GM19043 (cell line): Measurements from ENCODE around the gene WNT6.

Experiments
- ATAC-seq: cut with Tn5 transposase; IDR thresholded peaks from one replicate; pipeline ENCODE4 v1.9.1; 2021; ENCODE audit warnings: low read depth; ENCODE audit not compliant: unreplicated experiment

WNT6 gene

DNA sequence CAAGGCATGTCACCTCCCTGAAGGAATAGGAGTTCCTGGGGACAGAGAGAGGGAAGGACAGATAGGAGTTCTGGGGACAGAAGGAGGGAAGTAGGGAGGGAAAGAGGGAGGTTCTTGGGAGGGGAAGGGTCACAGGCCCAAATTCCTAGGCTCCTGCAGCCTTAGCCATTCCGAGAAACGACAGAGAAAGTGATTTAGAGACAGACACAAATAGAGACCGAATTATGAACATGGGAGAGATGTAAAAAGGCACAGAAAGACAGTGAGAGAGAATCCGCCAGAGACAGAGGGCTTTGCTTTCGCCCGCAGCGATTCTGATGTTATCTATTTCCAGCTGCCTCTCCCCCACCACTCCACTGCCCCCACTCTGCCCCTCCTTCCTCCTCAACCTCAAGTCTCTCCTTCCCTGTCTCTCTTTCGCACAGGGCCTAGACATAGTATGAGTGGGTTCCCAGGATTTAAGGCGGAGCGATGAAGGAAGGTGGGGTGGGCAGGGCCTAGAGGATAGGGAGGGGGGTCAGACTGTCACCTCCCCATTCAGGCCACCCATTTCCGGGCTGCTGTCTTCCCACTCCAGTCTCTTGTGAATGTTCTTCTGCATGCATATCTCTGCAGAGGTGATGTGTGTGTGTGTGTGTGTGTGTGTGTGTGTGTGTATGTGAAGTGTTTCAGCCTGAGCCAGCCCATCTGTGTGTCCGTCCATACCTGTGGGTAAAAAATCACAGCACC is 3.3 kb upstream of the WNT6 start:
- ATAC-seq: no peak

DNA sequence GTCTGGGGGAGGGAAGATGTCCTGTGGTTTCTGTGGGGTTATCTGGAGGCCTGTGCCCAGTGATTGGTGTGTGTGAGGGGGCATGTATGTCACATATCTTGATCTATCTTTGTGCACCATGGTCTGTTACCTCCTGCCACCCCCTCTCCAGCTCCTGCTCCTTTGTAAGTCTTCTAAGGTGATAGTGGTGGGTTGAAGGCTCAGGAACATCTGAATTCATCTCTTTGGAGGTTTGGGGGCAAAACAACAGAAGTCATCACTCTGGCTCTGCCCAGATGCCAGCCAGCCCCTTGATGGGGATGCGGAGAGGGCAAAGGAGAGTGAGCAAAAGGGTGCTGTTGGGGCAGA is 2.7 kb upstream of the WNT6 start:
- ATAC-seq: no peak

DNA sequence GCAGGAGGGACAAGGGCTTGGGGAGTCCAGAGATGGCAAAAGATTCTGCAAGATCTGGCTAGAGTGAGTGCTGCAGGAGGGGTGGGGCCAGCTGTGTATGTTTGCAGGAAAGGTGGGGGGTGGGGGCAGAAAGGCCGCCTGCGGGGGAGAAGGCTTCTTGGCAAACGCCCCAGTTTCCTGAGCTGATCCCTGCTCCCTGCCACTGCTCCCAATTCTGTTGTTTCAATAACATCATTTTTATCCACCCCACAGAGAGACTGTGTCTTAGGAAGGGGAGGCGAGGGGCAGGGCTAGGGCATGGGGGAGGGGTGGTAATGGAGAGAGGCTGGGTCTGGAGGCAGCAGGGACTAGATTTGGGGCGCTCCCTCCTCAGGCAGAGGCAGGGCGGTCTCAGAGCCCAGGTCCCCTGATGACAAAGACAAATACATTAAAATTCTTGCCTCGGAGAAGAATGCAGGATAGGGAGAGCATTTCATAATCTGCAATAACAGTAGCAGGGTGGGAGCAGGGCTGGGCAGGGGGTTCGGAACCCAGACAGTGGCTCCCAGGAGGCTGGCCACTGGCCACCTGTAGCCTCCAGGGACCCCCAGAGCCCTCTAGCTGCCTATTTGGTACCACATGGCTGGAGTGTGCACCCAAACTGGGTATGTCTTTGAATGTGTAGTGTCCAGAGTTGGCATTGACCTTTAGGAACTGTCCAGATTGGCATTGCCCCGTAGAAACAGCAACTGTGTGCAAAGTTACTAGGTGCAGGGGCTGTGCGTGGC is 2.1 kb upstream of the WNT6 start:
- no peak for ATAC-seq

DNA sequence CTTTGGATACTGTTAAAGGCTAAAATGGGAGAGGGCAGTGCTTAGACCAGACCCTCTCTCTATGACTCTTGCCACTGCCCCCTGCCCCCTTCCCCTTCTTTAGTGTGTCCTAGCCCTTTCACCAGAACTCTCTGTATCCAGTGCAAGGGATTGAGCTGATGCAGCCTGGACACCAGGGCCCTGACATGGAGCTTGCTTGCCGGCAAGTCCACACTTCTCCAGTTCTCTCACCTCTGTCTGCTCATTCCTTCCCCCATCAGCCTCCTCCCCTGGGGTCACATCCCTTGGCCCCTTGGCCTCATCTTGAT is 1.5 kb upstream of the WNT6 start:
- ATAC-seq: no peak

DNA sequence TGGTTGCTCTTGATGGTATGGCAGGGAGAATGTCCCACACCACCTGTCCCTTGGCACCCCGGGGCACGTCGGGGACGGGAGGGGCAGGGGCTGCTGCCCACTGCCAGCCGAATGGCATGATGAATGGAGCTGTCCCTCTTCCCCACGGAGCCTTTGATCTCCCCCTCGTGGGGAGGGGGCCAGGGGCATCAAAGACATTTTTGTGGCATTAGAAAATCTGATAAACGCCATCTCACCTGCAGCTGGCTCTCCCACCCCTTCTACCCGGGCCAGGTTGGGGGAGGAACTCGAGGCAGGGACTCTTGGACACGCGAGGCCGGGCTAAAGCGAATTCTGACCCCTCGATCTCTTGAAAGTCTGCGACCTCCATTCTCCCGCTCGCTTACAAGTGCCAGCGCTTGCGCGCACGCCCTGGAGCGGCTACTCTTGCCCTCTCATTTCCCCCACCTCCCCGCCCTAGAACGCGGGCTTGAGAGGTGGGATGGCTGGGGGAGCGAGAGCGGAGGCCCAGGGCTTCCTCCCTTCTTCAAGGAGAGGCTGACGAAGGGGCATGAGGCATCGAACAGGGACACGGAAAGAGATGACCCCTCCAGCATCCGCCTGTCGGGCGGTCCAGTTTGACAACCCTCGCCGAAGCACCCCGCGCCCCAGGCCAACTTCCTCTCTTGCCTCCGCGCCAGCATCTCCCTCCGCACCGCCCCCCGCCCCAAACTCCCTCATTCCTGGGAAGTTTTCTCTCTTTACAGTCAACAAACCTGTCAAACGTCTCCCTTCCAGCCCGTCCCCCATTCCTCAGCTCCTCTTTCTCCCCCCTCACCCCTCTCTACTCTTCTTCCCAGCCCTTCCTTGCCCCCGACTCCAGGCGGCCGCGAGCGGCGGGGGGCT is 692 bp upstream of the WNT6 start:
- ATAC-seq: no peak

DNA sequence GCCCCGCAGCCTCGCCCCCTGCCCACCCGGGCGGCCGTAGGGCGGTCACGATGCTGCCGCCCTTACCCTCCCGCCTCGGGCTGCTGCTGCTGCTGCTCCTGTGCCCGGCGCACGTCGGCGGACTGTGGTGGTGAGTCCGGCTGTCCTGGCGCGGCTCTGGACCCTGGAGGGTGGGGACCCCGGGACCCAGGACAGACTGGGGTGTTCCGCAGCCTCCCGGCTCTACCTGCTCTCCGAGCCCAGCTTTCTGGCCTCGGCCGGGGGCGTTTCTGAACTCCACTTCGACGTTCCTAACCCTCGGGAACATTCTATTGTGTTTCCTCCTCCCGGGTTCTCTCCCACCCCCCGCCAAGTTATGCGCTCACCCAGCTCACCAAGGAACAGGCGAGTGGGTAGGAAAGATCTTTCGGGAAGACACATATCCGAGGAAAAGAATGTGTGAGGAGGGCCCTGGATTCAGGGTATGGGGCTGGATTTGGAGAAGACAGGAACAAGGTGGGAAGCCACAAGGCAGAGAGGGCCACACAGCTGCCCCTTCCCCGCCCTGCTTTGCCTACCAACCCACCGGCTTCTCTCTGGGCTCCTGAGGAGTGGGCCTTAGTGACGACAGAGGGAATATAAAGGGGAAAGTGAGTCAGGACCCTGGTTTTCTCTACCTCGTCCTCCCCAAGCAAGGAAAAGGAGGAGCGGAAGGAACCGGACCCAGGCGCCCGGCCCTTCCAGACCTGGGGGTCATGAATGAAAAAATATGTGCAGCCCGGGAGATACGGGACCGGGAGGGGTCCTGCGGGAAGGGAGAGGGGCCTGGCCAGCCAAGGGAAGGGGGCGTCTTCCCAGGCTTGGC is 605 bp downstream of the WNT6 start:
- no peak for ATAC-seq

DNA sequence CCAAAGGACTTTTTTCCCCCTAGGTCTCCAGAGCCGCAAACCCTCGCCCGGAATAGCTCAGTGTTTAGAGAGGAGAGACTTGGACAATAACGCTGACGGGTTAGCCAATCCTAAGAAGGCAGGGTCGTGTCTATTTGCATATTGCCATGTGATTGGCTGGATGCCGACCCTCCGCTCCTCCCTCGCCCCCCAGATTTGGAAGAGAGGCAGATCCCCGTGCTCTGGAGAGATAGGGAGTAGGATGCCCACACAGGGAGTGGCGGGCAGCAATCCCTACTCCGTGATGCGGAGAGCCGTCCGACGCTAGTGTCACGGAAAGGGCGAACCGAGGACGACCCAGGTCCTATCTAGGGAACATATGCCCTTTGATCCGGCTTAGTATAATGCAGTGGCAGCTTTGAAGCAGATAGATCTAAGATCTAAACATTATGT is 1.4 kb downstream of the WNT6 start:
- no peak for ATAC-seq

DNA sequence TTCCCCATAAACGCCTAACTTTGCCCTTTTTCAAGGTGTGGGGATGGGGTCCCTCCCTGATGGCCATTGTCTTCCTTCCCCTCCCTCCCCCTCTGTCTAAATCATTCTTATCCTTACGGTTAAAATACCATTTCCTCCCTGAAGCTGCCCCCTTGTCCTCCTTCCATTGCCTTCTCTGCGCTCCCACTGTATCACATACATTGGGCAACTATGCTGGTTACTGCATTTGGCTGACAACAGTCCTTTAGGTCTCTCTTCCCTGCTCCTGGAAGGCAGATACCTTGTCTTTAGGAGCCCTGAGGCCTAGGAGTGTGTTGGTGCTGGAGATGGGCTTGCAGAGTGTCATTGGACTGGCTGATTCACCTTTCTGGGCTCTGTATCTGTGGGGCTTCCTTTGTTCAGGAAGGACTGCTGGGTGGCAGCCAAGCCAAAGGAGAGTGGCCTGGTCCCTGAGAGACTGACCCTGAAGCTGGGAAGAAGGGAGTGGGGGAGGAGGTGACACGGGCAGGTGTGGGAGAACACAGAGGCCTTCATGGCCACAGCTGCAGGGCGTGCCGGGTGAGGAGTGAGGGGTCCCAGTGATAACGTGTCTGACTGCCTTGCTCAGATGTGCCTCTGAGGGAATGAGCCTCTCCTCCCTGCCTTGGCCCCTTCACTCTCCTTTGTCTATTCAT is 2.2 kb downstream of the WNT6 start:
- ATAC-seq: no peak

DNA sequence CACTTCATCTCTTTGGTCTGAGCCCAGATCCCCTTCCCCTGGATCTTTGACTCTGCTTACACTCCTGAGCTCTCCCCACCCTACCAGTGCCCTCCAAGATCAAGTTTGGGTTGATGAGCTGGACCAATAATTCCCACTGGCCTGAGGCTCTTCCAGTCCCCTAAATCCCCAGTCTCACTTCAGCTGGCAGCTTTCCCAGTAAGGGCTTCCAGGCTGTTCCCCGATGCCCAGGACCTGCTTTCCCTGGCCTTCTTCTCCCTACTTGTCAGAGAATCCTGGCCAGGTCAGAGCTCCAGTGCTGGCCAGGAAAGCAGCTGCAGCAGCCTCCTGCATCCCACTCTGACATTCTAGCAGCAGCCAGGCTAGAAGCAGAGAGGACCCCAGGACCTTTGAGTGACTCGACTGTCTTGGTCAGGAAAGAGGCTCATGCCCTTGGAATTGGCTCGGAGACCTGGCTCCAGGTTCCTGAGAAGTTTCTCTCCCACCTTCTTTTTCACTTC is 3.5 kb downstream of the WNT6 start:
- ATAC-seq: no peak

DNA sequence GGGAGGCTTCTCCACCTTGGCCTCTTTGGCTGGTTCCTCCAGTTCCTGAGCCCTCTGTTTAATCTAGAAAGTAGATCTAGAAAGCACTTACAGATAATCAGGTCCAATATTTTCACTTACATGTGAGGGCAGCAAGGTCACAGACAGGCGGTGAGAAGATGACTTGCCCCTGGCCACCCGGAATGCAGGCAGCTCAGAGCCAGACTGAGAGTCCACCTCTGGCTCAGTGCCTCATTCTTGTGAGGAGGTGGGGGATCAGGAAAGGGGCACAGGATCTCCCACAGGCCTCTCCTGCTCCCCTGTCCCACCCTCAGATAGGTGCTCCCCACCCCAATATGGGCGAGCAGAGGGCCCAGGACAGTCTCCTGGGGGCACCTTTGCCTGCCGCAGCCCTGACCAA is 5.8 kb downstream of the WNT6 start:
- ATAC-seq: no peak

DNA sequence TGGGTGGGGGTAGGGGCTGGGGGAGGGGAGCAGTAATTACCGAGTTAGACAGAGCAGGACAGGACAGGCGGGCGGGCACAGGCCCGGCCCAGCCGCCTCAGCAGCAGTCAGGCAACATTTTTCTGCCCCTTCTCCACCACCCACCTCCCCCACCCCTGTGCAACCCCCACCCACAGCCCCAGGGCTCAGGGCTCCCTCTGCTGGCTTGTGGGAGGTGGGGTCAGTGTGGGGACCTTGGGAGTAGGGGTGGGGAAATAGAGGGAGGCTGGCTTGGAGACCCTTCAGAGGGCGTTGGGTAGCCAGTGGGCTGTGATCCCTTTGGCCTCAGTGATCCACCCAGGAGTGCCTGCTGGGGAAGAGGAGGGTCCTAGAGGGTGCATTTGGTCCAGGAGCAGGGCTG is 6.4 kb downstream of the WNT6 start:
- no peak for ATAC-seq

DNA sequence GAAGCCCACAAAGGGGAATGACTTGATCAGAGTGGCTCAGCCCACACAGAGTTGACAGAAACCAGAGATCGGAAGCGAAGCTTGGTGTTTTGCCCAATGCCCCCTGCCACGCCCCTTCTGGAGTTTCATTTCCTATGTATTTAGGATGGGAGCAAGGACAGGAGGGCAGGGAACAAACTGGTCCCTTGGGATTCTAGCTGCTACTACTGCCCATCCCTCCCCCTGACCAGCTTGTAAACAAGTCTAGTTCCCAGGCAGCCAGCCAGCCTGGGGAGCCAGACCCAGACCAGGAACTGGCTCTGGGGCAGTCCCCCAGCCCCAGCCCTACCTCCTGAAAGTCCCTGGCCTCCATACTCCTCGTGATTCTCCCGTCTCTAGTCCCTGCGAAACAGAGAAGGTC is 8.3 kb downstream of the WNT6 start:
- no peak for ATAC-seq

DNA sequence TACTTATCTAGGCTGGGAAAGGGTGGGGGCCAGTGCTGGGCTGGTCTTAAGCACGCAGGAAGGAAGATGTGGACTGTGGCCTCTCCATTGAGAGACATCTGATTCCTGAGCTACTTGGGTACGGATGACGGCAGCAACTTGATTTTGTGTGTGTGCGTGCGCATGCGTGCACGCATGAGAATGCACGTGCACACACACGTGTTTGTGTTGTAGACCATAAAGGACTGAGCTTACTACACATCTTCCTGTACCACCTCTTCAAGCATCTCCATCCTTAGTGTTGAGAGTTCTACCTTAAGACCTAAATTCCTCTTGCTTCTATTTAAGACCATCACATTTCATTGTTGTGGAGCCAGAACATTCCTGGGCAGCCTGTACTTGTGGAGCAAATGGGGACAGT is 9.5 kb downstream of the WNT6 start:
- no peak for ATAC-seq

DNA sequence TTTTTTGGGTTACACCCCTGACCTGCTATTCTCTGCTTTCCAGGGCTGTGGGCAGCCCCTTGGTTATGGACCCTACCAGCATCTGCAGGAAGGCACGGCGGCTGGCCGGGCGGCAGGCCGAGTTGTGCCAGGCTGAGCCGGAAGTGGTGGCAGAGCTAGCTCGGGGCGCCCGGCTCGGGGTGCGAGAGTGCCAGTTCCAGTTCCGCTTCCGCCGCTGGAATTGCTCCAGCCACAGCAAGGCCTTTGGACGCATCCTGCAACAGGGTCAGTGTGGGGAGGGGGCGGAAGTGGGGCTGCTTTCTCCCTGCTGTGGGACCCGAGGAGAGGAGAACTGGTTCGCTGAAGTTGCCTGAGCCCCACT is 11.4 kb downstream of the WNT6 start:
- ATAC-seq: no peak

DNA sequence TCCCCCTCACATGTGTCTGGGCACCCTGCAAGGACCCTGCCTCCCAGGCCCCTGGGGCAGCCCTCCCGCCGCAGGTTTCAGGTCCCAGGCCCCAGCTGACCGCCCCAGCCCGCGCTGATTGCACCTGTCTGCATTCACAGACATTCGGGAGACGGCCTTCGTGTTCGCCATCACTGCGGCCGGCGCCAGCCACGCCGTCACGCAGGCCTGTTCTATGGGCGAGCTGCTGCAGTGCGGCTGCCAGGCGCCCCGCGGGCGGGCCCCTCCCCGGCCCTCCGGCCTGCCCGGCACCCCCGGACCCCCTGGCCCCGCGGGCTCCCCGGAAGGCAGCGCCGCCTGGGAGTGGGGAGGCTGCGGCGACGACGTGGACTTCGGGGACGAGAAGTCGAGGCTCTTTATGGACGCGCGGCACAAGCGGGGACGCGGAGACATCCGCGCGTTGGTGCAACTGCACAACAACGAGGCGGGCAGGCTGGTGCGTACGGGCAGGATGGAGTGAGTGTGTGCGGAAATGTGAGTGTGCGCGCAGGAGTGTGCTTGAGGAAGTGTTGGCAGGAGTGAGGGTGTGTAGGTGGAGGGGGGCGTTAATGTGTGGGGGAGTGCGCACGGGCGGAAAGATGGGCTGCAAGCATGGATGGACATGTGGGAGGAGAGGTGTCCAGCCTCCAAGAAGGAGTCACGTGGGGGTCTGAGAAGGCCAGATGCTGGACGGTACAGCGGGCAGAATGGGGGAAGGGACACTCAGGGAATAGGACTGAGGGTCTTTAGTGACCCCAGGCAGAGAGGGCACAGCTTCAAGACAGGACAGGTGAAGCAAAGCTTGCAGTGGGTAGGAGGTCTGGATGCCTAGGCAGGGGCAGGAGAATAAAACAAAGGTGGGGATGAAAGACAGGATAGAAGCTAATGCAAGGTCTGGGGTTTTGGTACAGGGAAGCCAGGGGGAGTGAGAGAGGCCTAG is 12.0 kb downstream of the WNT6 start:
- no peak for ATAC-seq

DNA sequence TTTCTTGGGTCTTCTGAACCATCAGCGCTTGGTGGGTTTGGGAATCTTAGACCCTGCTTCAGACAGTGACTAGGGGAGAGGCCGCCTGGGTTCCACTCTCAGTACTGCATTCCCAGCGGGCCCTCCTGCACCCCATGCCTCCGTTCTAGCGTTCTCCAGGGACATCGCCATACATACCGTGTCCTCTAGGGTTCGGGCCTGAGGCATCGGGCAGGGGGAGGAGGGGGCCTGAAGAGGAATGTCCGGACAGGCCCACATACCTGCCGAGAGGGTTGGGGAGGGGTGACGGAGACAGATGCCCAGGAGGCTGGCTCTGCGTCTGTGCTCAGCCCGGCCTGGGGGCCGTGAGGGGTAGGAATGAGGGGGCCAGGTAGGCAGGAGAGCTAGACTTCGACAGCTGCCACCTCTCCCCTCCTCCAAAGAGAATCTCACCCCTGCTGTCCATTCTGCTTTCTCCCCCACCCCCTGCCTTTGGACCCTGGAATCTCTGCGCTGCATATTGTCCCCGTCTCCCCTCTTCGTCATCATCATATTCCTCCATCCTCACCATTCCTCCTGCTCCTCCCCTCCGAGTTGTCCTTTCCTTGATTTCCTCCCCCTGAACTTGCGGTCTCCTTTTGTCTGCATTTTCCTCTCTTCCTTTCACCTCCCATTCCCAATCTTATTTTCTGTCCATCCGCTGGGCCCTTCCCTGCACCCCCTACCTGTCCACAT is 13.2 kb downstream of the WNT6 start:
- ATAC-seq: no peak

DNA sequence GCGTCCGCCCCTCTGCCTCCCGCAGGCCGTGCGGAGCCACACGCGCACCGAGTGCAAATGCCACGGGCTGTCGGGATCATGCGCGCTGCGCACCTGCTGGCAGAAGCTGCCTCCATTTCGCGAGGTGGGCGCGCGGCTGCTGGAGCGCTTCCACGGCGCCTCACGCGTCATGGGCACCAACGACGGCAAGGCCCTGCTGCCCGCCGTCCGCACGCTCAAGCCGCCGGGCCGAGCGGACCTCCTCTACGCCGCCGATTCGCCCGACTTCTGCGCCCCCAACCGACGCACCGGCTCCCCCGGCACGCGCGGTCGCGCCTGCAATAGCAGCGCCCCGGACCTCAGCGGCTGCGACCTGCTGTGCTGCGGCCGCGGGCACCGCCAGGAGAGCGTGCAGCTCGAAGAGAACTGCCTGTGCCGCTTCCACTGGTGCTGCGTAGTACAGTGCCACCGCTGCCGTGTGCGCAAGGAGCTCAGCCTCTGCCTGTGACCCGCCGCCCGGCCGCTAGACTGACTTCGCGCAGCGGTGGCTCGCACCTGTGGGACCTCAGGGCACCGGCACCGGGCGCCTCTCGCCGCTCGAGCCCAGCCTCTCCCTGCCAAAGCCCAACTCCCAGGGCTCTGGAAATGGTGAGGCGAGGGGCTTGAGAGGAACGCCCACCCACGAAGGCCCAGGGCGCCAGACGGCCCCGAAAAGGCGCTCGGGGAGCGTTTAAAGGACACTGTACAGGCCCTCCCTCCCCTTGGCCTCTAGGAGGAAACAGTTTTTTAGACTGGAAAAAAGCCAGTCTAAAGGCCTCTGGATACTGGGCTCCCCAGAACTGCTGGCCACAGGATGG is 14.0 kb downstream of the WNT6 start:
- no peak for ATAC-seq
